GM19328 (cell line): ENCODE data around the gene RNF31.

ENCODE experiments used
- ATAC-seq: cut with Tn5 transposase; IDR thresholded peaks from one replicate; pipeline ENCODE4 v1.9.1; 2021; ENCODE audit warnings: mild to moderate bottlenecking, moderate library complexity; ENCODE audit not compliant: unreplicated experiment

Gene RNF31

DNA sequence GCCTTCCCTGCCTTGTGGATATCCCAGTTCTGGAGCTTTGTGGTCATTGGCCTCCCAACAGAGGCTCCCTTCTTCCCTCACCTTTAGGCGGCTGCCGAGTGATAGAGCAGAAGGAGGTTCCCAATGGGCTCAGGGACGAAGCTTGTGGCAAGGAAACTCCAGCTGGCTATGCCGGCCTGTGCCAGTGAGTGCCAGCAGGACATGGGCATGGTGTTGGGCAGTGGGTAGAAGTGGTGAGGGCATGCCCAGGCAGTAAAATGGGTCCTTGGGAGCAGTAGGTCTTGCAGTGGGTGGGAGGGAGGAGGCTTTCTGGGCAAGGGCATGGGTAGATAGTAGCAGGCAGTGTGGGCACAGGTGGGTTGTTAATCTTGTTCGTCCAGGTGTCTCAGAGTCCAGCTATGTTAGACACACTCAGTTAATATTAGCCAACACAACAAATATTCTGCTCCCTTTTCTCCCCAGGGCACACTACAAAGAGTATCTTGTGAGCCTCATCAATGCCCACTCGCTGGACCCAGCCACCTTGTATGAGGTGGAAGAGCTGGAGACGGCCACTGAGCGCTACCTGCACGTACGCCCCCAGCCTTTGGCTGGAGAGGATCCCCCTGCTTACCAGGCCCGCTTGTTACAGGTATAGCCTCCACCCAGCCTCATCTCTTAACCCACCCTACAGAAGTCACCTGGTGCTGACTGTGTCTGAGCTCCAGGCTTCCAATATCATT, 12.6 kb downstream of the RNF31 start:
- ATAC-seq = no peak

DNA sequence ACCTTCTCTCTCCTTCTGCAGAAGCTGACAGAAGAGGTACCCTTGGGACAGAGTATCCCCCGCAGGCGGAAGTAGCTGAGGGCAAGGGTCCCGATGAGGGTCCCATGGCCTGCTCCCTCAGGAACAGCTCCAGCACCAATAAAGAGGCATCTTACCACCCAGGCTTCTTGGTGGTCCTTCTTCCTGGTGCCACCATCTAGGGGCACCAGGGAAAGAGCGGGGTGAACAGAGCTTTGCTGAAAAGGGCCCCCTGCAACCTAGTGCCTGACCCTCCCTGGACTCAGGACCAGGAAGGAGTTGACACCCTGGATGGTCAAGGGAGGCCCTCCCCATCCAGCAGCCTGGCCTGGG, 13.2 kb downstream of the RNF31 start:
- ATAC-seq = no peak

- ATAC-seq = peak; percentile 70
These were observed 13.8 kb downstream of the RNF31 start, which contains the start of gene IRF9 for GRCh38 chr14:24160850-24161804. Gene IRF9 (plus strand): TSS chr14:24161265. CDS start chr14:24162145, 880 bp downstream.

GRCh38 chr14:24162093-24162492, 14.8 kb downstream of the RNF31 start:
- no peak for ATAC-seq

DNA sequence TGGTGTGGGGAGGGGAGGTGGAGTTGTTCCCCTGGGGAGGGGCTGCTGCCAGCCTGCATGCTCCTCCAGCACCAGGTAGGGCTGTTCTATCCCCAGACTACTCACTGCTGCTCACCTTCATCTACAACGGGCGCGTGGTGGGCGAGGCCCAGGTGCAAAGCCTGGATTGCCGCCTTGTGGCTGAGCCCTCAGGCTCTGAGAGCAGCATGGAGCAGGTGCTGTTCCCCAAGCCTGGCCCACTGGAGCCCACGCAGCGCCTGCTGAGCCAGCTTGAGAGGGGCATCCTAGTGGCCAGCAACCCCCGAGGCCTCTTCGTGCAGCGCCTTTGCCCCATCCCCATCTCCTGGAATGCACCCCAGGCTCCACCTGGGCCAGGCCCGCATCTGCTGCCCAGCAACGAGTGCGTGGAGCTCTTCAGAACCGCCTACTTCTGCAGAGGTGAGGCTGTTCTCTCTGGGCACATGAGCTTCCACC, 17.3 kb downstream of the RNF31 start:
- ATAC-seq = no peak

- ATAC-seq = no peak
These were observed 18.5 kb downstream of the RNF31 start for GRCh38 chr14:24165785-24166184.

DNA sequence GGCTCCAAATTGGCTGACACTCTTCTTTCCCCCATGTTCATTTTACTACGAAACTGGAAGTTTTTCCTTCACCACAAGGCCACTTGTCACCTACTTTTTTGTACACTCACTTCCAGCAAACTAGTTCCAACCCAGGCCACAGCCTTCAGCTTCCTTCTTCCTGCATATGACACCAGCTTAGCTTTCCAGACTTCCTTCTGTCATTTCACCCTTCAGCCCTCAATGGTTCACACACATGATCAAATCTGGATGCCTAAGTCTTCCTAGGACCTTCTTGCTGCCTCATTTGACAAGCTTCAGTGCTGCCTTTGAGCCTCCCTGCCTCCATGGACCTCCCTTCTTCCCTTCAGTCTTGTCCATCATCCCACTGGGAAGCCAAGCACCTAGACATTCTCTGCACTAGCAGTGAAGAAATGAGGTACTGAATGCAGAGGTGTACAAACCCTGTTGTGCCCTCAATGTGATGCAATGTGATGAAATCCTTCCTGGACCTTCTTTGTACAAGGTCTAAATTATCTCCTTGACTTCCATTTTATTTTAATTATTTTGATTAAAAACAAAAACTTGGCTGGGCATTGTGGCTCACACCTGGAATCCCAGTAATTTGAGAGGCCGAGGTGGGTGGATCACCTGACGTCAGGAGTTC, 20.3 kb downstream of the RNF31 start:
- ATAC-seq = no peak

DNA sequence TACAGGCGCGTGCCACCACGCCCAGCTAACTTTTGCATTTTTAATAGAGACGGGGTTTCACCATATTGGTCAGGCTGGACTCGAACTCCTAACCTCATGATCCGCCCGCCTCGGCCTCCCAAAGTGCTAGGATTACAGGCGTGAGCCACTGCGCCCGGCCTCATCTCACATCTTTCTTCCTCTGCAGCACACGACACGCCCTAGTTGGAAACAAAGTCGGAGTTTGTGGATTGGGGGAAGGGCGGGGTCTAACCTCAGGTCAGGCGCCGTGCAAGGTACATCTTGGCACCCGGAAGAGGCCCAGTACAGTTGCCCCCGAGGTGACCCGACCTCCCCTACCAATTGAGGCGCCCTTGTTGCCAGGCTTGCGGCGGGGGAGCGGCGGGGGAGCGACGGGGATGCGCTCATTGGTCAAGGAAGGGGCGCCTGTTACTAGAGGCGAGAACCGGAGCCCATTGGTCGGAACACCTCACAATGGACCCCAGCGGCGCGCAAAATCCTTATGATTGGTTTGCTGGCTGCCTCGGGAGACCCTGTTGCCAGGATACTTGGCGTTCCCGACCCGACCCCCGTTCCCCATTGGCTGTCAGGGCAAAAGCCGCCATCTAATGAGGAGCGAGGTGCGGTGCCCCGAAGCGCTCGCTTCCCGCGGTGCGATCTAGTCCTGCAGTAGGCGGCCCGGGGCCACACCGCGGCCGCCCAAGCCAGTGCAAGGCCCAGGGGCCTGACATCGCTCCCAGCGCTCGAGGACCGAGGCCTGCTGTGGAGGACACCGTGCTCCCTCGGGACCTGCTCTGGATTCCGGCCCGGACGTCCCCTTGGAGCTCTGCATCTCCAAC, 24.3 kb downstream of the RNF31 start, which contains the start of gene REC8:
REC8 (plus strand) TSS at position 659 of the 839 bp plus-strand sequence. CDS start 473 bp downstream, outside the sequence.
- peak; percentile 55 for ATAC-seq

DNA sequence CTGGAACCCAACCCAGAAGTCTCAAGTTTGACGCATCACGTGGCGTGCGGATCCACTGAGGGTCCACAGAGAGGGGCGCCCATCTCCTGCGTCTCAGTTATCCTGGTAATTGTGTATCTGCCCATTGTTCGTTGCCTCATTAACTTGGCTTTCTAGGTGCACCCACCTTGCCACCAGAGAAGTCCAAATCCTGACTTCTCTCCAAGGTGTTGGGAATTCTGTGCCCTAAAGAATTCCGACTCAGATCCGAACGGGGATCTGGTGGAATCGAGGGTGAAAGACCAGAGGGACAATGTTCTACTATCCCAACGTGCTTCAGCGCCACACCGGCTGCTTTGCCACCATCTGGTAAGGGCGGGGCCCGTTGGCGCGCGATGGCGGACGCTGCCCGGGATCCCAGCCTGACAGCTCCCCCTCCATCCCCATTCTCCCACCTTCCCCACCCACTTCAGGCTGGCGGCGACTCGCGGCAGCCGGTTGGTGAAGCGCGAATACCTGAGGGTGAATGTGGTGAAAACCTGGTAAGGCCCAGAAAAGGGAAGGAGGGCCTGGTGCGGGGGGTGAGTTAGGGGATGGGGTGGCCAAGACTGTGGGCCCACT, 25.1 kb downstream of the RNF31 start:
- ATAC-seq = peak; percentile 18

DNA sequence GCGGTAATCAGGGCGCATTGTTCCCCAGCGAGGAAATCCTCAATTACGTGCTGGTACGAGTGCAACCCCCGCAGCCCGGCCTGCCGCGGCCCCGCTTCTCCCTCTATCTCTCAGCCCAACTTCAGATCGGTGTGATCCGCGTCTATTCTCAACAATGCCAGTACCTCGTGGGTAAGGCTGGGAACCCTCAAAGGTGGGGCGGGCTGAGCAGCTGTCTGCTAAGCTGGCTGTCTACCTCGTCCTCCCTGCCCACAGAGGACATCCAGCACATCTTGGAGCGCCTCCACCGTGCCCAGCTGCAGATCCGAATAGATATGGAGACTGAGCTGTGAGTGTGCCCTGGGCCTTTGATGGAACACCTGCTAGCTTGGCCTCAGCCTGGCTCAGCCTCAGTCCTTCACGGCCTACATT, 25.6 kb downstream of the RNF31 start:
- ATAC-seq = no peak

- no peak for ATAC-seq
These were observed 29.3 kb downstream of the RNF31 start for GRCh38 chr14:24176599-24176998.

DNA sequence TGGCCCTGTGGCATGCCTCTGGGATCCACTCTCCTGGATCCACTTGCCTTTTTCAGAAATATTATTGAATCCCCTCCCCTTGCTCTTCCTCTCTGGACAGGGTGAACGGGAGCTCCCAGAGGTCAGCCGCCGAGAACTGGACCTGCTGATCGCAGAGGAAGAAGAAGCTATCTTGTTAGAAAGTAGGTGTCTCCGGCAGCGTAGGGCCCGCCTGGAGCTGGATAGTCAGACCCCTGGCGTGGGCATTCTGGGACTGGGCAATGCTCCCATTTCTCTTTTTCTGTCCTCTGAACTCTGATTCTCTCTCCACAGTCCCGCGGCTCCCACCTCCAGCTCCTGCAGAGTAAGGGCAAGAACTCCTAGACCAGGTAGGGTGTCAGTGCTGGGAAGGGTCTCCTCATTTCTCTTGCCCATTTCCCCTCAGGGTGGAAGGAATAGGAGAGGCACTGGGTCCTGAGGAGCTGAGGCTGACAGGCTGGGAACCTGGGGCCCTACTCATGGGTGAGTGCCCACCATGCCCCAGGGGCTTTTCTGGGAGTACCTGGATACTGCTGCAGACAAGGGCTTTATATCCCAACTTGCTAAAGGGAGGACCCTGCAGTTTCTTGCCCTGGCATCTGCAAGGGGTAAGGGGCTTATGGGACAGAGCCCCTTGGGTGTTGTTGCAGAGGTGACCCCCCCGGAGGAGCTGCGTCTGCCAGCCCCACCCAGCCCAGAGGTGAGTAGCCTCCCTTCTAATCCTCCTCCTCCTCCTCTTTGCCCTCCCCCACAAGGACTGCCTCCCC, 29.9 kb downstream of the RNF31 start:
- ATAC-seq = no peak

- ATAC-seq = no peak
These were observed 30.6 kb downstream of the RNF31 start for GRCh38 chr14:24177891-24178290.

- ATAC-seq = no peak
These were observed 31.3 kb downstream of the RNF31 start for GRCh38 chr14:24178399-24179178.

DNA sequence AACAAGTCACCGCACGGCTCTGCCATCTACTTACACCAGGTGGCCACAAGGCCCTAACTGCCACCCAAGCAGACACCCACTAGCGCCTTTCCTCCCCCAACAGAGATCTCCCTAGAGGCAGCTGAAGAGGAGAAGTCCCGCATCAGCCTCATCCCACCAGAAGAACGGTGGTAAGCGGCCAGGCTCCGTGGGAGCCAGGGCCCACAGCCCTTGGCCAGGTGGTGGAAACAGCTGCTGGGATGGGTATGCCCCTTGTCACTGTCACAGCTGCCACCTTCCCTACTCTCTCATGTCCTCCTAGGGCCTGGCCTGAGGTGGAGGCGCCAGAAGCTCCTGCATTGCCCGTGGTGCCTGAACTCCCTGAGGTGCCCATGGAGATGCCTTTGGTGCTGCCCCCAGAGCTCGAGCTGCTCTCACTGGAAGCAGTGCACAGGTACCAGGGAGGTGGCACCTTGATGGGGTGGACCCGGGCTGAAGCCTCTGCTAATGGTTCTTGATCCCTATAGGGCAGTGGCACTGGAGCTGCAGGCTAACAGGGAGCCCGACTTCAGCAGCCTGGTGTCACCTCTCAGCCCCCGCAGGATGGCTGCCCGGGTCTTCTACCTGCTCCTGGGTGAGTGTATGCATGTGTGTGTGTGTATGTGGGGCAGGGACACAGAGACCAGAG, 32.1 kb downstream of the RNF31 start:
- ATAC-seq = no peak

DNA sequence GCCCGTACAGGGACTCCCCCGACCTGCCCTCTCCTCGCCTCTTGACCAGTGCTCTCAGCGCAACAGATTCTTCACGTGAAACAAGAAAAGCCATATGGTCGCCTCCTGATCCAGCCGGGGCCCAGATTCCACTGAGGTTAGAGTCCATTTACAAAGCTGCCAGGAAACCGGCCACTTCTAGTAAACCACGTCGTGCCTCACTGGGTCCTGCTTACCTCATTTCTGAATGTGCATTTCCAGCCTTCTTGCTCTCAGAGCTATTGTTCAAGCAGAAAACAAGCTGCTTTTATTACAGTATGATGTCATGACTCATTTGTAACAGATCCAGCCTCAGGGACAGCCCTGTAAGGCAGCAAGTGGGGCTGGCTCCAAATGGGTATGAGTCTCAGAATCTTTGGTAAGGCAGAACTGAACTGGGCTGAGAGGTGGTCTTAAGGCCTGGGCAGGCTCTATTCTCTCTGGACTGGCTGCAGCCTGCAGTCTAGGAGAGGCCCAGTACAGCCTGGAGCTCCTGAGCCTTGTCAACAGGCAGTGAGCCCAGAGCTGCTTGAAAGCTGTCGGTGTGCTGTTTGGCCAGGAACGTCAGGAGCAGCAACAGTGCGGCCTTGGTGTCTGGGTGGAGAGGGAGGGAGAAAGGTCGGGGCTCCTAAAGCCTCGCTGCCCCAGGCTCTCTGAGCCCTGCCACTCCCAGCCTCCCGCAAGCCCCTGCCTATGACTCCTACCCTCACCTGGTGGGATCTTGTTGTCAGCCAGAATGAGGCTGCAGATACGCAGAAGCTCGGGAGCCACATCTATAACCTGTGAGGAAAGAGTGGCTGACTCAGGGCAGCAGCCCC, 32.9 kb downstream of the RNF31 start:
- no peak for ATAC-seq
